IMR-90 (cell line): ENCODE measurements around the gene LUC7L3. TPM values are rescaled to one million over a fixed set of nuclear protein-coding genes. Genes with fewer than 3 reads are reported as not detected.

ENCODE experiments used
- ATAC-seq: fragments of 200-7000 bp; cut with Tn5 transposase; 2 replicates; pipeline ENCODE4 v1.9.1; 2020; ENCODE audit warnings: low read depth, mild to moderate bottlenecking, moderate library complexity
- BruUV-seq: library from RNA; stranded (reverse); fragments of 400-500 nt; replicated peaks from 2 replicates; lab custom pipeline; 2021; lab: Mats Ljungman, UMichigan
- CTCF ChIA-PET: fragments of 300-600 bp; formaldehyde crosslinking; extraction: SDS; loops from one replicate; lab custom pipeline; 2021; ENCODE audit warnings: antibody characterized with exemption; lab: Yijun Ruan, JAX
- POLR2A ChIA-PET: fragments of 300-600 bp; sonication (Branson Sonifier 250); formaldehyde crosslinking; loops from one replicate; lab custom pipeline; 2022; ENCODE audit warnings: antibody characterized with exemption; ENCODE audit not compliant: unreplicated experiment; lab: Charles Lee
- DNase-seq: peaks from one replicate; pipeline ENCODE4 v3.0.0; 2013
- H2AFZ ChIP-seq: replicated peaks from 2 replicates; pipeline ENCODE3; 2013; ENCODE audit warnings: low read length, mild to moderate bottlenecking; ENCODE audit not compliant: poor library complexity
- H2AK5ac ChIP-seq: 2 replicates; pipeline ENCODE4 v1.6.1; 2013; ENCODE audit warnings: low read depth, low read length, inconsistent platforms
- H2AK9ac ChIP-seq: replicated peaks from 2 replicates; pipeline ENCODE3; 2013; ENCODE audit warnings: mild to moderate bottlenecking, low read depth, low read length, moderate library complexity; ENCODE audit not compliant: poor library complexity
- H2BK120ac ChIP-seq: 2 replicates; pipeline ENCODE4 v1.6.1; 2013; ENCODE audit warnings: low read depth, low read length, inconsistent platforms
- H2BK15ac ChIP-seq: 3 replicates; pipeline ENCODE4 v1.6.1; 2013; ENCODE audit warnings: low read depth, low read length, inconsistent platforms
- H2BK20ac ChIP-seq: 2 replicates; pipeline ENCODE4 v1.6.1; 2013; ENCODE audit warnings: low read depth, mild to moderate bottlenecking, inconsistent platforms, low read length, moderate library complexity
- H2BK5ac ChIP-seq: 2 replicates; pipeline ENCODE4 v1.6.1; 2013; ENCODE audit warnings: mild to moderate bottlenecking, low read depth, low read length, inconsistent platforms; ENCODE audit not compliant: poor library complexity, severe bottlenecking
- H3K14ac ChIP-seq: replicated peaks from 2 replicates; pipeline ENCODE4 v1.6.1; 2013; ENCODE audit warnings: low read depth, low read length, inconsistent platforms
- H3K18ac ChIP-seq: 2 replicates; pipeline ENCODE4 v1.6.1; 2013; ENCODE audit warnings: low read depth, low read length, control low read depth
- H3K23ac ChIP-seq: 2 replicates; pipeline ENCODE4 v1.6.1; 2013; ENCODE audit warnings: low read depth, low read length, inconsistent platforms
- H3K27ac ChIP-seq: 2 replicates; pipeline ENCODE4 v1.5.1; 2013; ENCODE audit warnings: mild to moderate bottlenecking, control low read depth, low read length; ENCODE audit not compliant: insufficient read depth
- H3K27me3 ChIP-seq: 2 replicates; pipeline ENCODE4 v1.6.1; 2013; ENCODE audit warnings: low read length; ENCODE audit not compliant: control insufficient read depth, insufficient read depth
- H3K36me3 ChIP-seq: 2 replicates; pipeline ENCODE4 v1.6.1; 2013; ENCODE audit warnings: low read length, mixed read lengths; ENCODE audit not compliant: control insufficient read depth, insufficient read depth
- H3K4ac ChIP-seq: 2 replicates; pipeline ENCODE4 v1.6.1; 2013; ENCODE audit warnings: low read depth, low read length, inconsistent platforms
- H3K4me1 ChIP-seq: 2 replicates; pipeline ENCODE4 v1.6.1; 2013; ENCODE audit warnings: low read length, mixed read lengths; ENCODE audit not compliant: control insufficient read depth, insufficient read depth
- H3K4me2 ChIP-seq: 2 replicates; pipeline ENCODE4 v1.6.1; 2013; ENCODE audit warnings: low read depth, mild to moderate bottlenecking, control low read depth, low read length, moderate library complexity
- H3K4me3 ChIP-seq: 2 replicates; pipeline ENCODE4 v1.5.1; 2013; ENCODE audit warnings: low read depth, mild to moderate bottlenecking, control low read depth, low read length, moderate library complexity; ENCODE audit not compliant: insufficient read depth
- H3K56ac ChIP-seq: 2 replicates; pipeline ENCODE4 v1.6.1; 2013; ENCODE audit warnings: low read length, inconsistent platforms; ENCODE audit not compliant: insufficient read depth; ENCODE audit errors: extremely low read depth
- H3K79me1 ChIP-seq, 2 experiments: 2 replicates each; pipeline ENCODE4 v1.6.1; 2013; ENCODE audit warnings: low read length in 2 of 2, inconsistent platforms in 1 of 2, low read depth in 1 of 2
- H3K9ac ChIP-seq: 2 replicates; pipeline ENCODE4 v1.6.1; 2013; ENCODE audit warnings: low read depth, low read length, control low read depth
- H3K9me1 ChIP-seq: 2 replicates; pipeline ENCODE4 v1.6.1; 2013; ENCODE audit warnings: low read length, inconsistent platforms; ENCODE audit not compliant: insufficient read depth
- H3K9me3 ChIP-seq: 2 replicates; pipeline ENCODE4 v1.6.1; 2013; ENCODE audit warnings: low read length; ENCODE audit not compliant: control insufficient read depth, insufficient read depth
- H4K20me1 ChIP-seq: 2 replicates; pipeline ENCODE4 v1.6.1; 2013; ENCODE audit warnings: low read length, inconsistent platforms; ENCODE audit not compliant: insufficient read depth
- H4K5ac ChIP-seq: 2 replicates; pipeline ENCODE4 v1.6.1; 2013; ENCODE audit warnings: mild to moderate bottlenecking, low read depth, low read length, control low read depth
- H4K8ac ChIP-seq, 2 experiments: 2 replicates each; pipeline ENCODE4 v1.6.1; 2013; ENCODE audit warnings: low read depth in 2 of 2, low read length in 2 of 2, control low read depth in 1 of 2, inconsistent platforms in 1 of 2
- H4K91ac ChIP-seq: 2 replicates; pipeline ENCODE4 v1.6.1; 2013; ENCODE audit warnings: low read depth, low read length, inconsistent platforms; ENCODE audit not compliant: insufficient read depth
- CEBPB ChIP-seq: IDR thresholded peaks from 2 replicates; pipeline ENCODE4 v1.6.1; 2012; ENCODE audit warnings: low read depth, low read length, improper control_type of control experiment
- CHD1 ChIP-seq: IDR thresholded peaks from 2 replicates; pipeline ENCODE4 v1.6.1; 2012; ENCODE audit warnings: low read depth, low read length, improper control_type of control experiment
- FOS ChIP-seq: fragments of 150-350 bp; IDR thresholded peaks from 2 replicates; pipeline ENCODE4 v1.6.1; 2016; ENCODE audit warnings: low read depth, low read length
- MAFK ChIP-seq: IDR thresholded peaks from 2 replicates; pipeline ENCODE4 v1.6.1; 2012; ENCODE audit warnings: low read depth, low read length, improper control_type of control experiment
- RCOR1 ChIP-seq: IDR thresholded peaks from 2 replicates; pipeline ENCODE4 v1.6.1; 2012; ENCODE audit warnings: mild to moderate bottlenecking, low read length, improper control_type of control experiment; ENCODE audit not compliant: insufficient replicate concordance
- WGBS, 2 experiments: methylation state at CpG; one replicate each; pipeline versions ENCODE4 v1.1.5 to v1.1.7; 2013; ENCODE audit warnings: missing lambda C conversion rate in 2 of 2; ENCODE audit not compliant: insufficient read length in 1 of 2; ENCODE audit errors: extremely low coverage in 2 of 2; 5-methylcytosine and 5-hydroxymethylcytosine counted together
- dilution Hi-C: fragments of 300-500 bp; cut with HindIII; formaldehyde crosslinking; loops from one replicate; pipeline ENCODE4 v1.14.3; 2018; ENCODE audit warnings: low sequenced_read_pairs; ENCODE audit not compliant: unreplicated experiment
- in situ Hi-C: fragments of 300-500 bp; cut with MboI; formaldehyde crosslinking; loops from 3 replicates; pipeline ENCODE4 v1.14.3; 2019; ENCODE audit warnings: low sequenced_read_pairs, inconsistent platforms, mixed read lengths
- intact Hi-C: fragments of 100-400 bp; cut with micrococcal nuclease; formaldehyde crosslinking; loops from 2 replicates; pipeline ENCODE4 v1.10.0; 2022
- polyA plus RNA-seq, 3 experiments: library from polyadenylated mRNA; depleted of rRNA; stranded (reverse); fragments of >200 nt; gene quantifications; 2 replicates each; pipeline ENCODE4 v1.2.3, GENCODE V29; 2012; ENCODE audit warnings: low replicate concordance in 1 of 3
- total RNA-seq: library from RNA; depleted of rRNA; stranded (reverse); fragments of >200 nt; gene quantifications from 2 replicates; pipeline ENCODE4 v1.2.3, GENCODE V29; 2012

The LUC7L3 gene
- total and polyA plus RNA-seq, 2 of the 4 experiments (the other 2 are of a cell fraction): 17.7 to 44.7 TPM

DNA sequence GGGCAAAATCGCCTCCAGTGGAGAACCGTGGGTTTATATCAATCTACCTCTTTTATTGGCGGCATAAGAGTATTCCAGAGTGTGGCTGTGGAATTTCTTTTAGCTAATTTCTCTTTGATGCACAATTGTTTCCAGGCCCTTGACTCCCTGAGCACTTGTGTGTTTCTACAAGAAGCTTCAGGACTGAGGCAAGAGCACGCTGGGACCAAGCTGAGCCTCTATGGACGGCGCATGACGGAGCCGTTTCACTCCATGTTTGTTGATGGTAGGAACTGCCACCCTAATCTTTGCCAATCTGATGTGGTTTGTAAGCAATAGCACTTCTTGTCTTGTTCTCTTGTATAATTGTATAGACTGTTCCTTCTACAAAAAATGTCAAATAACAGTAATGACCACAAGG is 59.1 kb downstream of the LUC7L3 start:
- no peaks in the 10 kb centered on the region for H3K36me3 ChIP-seq
- dilution Hi-C loops (no loop called here), intact Hi-C loops (no loop called here), in situ Hi-C loops (no loop called here)
- H3K9me3 ChIP-seq: no peaks in the 10 kb centered on the region
- H2BK15ac ChIP-seq: no peak overlapping the region
- H2AFZ ChIP-seq: no peak overlapping the region
- no peaks in the 10 kb centered on the region; the same call in 1 of the 2 replicates for H3K4me1 ChIP-seq
- H3K4me3 ChIP-seq: no peak overlapping the region
- no peak overlapping the region for H3K4me2 ChIP-seq
- no peaks in the 10 kb centered on the region for H3K79me1 ChIP-seq
- H4K91ac ChIP-seq: no peak overlapping the region
- peaks cover 2% of the 10 kb centered on the region for H3K27me3 ChIP-seq
- no peak overlapping the region for H3K27ac ChIP-seq
- H3K4ac ChIP-seq: no peak overlapping the region
- no peak overlapping the region for H2AK5ac ChIP-seq
- H4K20me1 ChIP-seq: no peaks in the 10 kb centered on the region
- H4K8ac ChIP-seq: no peak overlapping the region
- no peak overlapping the region for H3K9ac ChIP-seq
- no CpG with 5 or more reads among the region's 8 CpGs for WGBS, 2 experiments
- POLR2A ChIA-PET: no interaction called here
- H2BK20ac ChIP-seq: no peak overlapping the region
- H2BK5ac ChIP-seq: no peak overlapping the region
- H3K56ac ChIP-seq: no peak overlapping the region
- H4K5ac ChIP-seq: no peak overlapping the region
- no peak overlapping the region for H2AK9ac ChIP-seq
- no TSS peak for BruUV-seq
- TF ChIP-seq FOS (no peak), RCOR1 (no peak), MAFK (no peak), CEBPB (no peak), CHD1 (no peak)
- no peak overlapping the region for H3K18ac ChIP-seq
- H3K14ac ChIP-seq: no peak overlapping the region
- no peak for ATAC-seq
- no peaks in the 10 kb centered on the region for H3K9me1 ChIP-seq
- DNase-seq: no peak
- CTCF ChIA-PET: interaction anchor here (1.2 kb wide), 1 partner anchor 64 kb away, joined by 3 read pairs; no protein-coding TSS in a partner anchor
- no peak overlapping the region for H3K23ac ChIP-seq
- H2BK120ac ChIP-seq: no peak overlapping the region
